GM10248 (cell line): ENCODE data around the gene UBE2L6.
A peak's percentile ranks its signal among the peaks of the same experiment; 100 is the strongest.

Source experiments
- CTCF ChIA-PET: fragments of 300-600 bp; sonication (Branson Sonifier 250); formaldehyde crosslinking; extraction: SDS; loops from one replicate; lab custom pipeline; 2021; ENCODE audit warnings: antibody characterized with exemption; lab: Yijun Ruan, JAX
- POLR2A ChIA-PET: fragments of 350-650 bp; sonication (Branson Sonifier 250); formaldehyde crosslinking; extraction: SDS; loops from one replicate; lab custom pipeline; 2020; ENCODE audit warnings: antibody characterized with exemption; lab: Yijun Ruan, JAX
- DNase-seq: peaks from one replicate; pipeline ENCODE4 v3.0.0; 2012; ENCODE audit errors: extremely low spot score
- CTCF ChIP-seq: IDR thresholded peaks from 2 replicates; pipeline ENCODE4 v1.5.1; 2012; ENCODE audit warnings: mild to moderate bottlenecking, low read depth; ENCODE audit errors: extremely low read depth, missing control alignments, control extremely low read depth

UBE2L6 gene

GRCh38 chr11:57574061-57574460 lies 6.6 kb upstream of the UBE2L6 start:
- TF ChIP-seq CTCF, result no peak
- CTCF ChIA-PET, result interaction anchor here (1.4 to 9.2 kb wide), 2 partner anchors 68 to 236 kb away, joined by 3 to 295 read pairs; no protein-coding TSS in a partner anchor
- no peak for DNase-seq
- POLR2A ChIA-PET, result no interaction called here

- POLR2A ChIA-PET, result no interaction called here
- no peak for TF ChIP-seq CTCF
- DNase-seq, result no peak
- CTCF ChIA-PET, result interaction anchor here (0.5 to 9.2 kb wide), 8 partner anchors 10 to 1487 kb away, joined by 3 to 295 read pairs (median 4); no protein-coding TSS in a partner anchor
These were observed 4.1 kb upstream of the UBE2L6 start for GRCh38 chr11:57571606-57572005.

- DNase-seq, result peak; percentile 86
- ChIA-PET POLR2A (no interaction called here), CTCF (interaction anchor here (0.6 to 9.2 kb wide), 44 partner anchors 10 to 1085 kb away, joined by 3 to 295 read pairs (median 4); no protein-coding TSS in a partner anchor)
These were observed 876 bp upstream of the UBE2L6 start for GRCh38 chr11:57568330-57568766.

GRCh38 chr11:57566905-57567514 lies 462 bp downstream of the UBE2L6 start:
- peak; percentile 32 for DNase-seq
- ChIA-PET CTCF (interaction anchor here (0.7 to 9.2 kb wide), 27 partner anchors 8 to 946 kb away, joined by 3 to 295 read pairs (median 5); partner anchors contain the start of genes CLP1, RTN4RL2 and SMTNL1), POLR2A (no interaction called here)
- TF ChIP-seq CTCF, result no peak

More at GRCh38 chr11:57568330-57568766, 876 bp upstream of the UBE2L6 start:
- no peak for TF ChIP-seq CTCF

GRCh38 chr11:57566005-57566904 lies 1.2 kb downstream of the UBE2L6 start:
- no peak for TF ChIP-seq CTCF
- ChIA-PET CTCF (interaction anchor here (0.8 to 9.2 kb wide), 6 partner anchors 8 to 78 kb away, joined by 3 to 295 read pairs (median 6); no protein-coding TSS in a partner anchor), POLR2A (interaction anchor here (0.6 kb wide), 1 partner anchor 11 kb away, joined by 5 read pairs; no protein-coding TSS in a partner anchor)
- peak; percentile 67 for DNase-seq

GRCh38 chr11:57562596-57562995 lies 4.9 kb downstream of the UBE2L6 start:
- no peak for DNase-seq
- POLR2A ChIA-PET, result no interaction called here
- CTCF ChIA-PET, result interaction anchor here (0.7 to 1.4 kb wide), 3 partner anchors 12 to 104 kb away, joined by 3 to 5 read pairs (median 3); no protein-coding TSS in a partner anchor
- no peak for TF ChIP-seq CTCF
